NCI-H2081 treated with DMSO at 0.1 percent for 48 hours (cell line): ENCODE data around the gene NAV3.

Experiments
- DNase-seq: peaks from one replicate; lab custom pipeline; 2025; lab: John Stamatoyannopoulos, UW

Gene NAV3

DNA sequence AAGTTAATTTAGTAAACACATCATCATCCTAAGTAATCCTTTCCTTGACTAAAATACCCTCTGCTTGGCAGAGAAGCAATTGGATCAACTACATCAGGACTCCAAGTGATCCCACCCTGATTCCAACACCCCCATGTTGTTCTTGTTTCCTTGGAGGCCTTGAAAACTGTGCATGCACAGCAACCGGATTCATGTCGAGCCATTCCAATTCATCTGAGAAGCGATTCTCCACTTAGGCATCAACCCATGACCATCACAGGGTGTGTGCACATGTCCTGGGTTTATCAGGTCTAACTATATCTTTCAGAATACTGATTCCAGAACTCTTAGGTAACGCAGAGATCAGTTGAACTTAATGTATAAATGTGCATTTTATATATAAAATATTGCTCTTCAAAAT lies 163.0 kb downstream of the NAV3 start:
- DNase-seq = no peak

DNA sequence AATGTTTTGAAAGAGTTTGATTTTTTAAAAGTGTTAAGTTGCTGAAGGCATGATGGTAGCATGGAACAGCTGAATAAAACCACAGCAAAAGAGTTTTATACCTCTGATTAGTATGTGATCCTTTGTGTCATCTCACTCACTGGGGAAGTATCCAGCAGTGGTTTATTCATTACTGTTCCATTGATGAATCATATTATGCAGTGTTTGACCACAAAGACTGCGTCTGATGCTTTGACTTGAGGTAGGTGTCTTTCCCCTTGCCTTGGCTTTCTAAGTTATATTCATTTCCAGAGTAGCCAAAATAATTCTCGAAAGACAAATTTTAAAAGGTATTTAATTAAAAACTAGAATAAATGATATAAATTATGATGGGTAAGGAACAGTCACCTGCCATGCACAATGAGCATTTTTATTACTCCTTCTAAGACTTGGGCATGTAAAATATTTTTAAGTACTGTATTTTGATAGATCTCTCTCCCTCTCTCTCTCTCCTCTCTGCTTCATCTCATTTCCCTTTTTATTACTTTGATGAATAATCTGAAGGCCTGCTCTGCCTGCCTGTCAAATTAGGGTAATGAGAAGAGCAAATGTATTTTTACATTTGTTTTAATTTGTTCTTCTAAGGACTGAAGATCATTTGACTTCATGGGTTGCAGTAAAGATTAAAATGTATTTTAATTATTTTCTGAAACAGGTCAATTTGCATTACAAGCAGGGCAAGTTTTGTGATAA lies 164.9 kb downstream of the NAV3 start:
- DNase-seq = no peak

DNA sequence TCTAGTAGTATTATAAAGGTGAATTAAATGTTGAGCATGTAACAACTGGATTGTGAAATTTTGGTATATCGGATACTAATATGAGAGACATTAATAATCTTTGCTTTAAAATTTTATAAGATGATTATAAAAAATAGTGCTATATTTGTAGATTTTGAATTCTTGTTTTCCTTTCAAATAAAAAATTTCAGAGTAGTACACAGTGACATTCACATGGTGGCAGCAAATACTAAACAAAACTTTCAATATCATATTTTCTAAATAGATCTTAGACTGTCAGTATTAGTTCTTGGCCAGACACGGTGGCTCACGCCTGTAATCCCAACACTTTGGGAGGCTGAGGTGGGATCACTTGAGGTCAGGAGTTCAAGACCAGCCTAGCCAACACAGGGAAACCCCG lies 166.0 kb downstream of the NAV3 start:
- no peak for DNase-seq

DNA sequence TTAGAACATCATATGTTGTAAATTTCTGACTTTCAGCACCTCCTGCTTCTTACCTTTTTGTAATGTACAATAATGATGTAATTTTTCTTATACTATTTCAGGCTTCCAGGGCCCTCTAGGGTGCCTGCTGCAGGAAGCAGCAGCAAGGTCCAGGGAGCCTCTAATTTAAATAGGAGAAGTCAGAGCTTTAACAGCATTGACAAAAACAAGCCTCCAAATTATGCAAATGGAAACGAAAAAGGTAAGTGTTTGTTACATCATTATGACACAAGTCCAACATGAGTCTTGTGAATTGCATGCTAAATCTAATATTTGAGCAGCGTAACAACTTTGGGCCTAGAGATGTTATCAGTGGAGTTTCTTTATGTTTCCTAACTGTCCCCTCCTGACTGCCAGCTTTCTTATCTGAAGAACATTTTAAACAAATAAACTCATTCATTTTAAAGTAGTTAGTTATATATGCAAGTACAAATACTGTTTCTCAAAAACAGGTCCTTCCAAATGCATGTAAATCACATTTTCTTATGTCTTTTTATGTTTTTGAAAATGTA lies 167.6 kb downstream of the NAV3 start:
- DNase-seq = no peak

GRCh38 chr12:77999074-77999715 lies 168.5 kb downstream of the NAV3 start:
- no peak for DNase-seq

GRCh38 chr12:78002878-78003277 lies 172.2 kb downstream of the NAV3 start:
- DNase-seq = no peak

- DNase-seq = no peak
Measured at GRCh38 chr12:78004249-78005093, 173.8 kb downstream of the NAV3 start.

DNA sequence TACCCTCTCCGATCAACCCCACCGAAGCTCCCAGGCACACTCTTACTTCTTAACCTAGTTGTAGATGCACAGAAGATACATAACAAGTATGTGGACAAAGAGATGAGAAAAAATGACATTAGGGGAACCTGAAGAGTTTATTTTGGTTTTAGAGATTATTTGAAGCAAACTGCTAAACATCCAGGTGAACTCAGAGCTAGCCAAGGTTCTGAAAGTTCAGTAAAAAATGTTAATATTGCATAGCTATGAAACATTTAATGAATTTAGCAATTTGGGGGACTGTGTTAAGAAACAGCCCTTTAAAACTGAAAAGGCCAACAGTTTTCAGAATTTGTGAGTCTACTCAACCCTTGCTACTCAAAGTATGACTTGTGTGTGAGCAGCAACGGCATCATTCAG lies 174.4 kb downstream of the NAV3 start:
- no peak for DNase-seq

DNA sequence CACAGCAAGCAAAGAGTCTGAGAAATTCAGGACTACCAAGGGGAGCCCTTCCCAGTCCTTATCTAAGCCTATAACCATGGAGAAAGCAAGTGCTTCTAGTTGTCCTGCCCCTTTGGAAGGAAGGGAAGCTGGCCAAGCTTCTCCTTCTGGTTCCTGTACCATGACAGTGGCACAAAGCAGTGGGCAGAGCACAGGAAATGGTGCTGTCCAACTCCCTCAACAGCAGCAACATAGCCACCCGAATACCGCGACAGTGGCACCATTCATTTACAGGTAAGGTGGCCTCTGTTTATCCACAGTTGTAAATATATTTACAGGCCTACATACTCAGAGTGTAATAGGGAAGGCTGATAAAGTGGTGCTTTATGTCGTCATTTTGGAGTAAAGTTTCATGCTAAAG lies 176.5 kb downstream of the NAV3 start:
- DNase-seq = no peak

DNA sequence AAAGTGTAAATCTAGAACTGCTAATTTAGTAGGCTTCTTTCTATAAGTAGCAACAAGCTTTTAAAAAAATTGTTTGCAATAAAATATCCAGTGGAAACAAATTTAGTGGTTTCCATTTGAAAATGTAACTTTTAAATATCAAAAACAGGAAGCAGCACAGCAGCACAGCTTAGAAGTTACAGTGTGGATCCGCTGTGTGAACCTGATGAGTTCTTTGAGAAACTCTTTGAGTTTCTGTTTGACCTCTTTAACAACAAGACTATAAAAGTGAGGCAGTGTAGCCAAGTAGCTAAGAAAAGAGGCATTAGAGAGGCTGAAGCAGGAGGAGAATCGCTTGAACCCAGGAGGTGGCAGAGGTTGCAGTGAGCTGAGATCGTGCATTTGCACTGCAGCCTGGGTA lies 178.3 kb downstream of the NAV3 start:
- no peak for DNase-seq

DNA sequence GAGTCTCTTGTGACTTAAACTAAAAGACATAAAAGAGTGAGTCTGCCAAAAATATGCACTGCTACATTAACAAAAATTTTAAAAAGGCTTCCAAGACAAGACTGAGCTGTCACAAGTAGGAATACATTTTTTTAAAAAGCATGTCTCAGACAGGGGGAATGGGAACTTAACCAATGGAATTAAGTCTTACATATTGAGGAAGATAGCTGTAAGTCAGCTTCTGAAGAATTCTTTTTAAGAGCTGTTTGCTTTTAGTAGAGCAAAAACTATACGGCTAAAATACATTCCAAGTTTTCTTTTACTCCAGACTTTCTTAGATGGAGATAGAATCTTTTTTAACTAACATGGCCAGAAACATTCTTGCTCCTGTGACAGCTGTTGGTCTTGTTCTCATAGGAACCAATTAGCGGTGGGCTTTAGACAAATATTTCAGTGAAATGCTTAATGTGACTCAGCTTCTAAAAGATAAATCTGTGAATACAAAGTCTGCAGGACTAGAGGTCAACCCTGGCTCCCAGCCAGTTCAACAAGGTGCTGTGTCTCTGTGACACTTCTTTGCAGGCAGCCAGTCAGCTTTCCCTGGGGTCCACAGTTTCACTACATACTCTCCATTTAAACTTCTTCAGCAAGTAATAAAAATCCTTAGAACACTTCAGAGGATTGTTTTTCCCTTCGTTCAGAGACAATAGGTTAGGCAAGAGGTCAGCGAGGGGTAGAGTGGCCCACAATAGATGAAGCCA lies 187.6 kb downstream of the NAV3 start:
- DNase-seq = no peak

DNA sequence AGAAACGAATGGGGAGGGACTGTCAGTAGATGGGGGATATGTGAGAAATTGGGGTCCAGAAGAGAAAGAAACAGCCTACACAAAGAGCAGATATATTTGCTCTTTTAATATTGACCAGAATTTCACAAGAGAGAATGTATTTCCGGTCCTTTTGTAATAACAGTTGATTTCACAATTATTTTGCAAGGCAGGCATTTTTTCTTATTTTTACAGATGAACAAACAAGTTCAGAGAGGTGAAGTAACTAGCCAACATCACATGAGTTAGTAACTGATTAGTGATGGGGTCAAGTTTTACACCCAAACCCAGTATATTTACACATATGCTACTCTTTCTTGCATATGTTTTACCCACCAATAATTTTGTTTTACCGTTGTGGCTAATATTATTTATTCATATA lies 188.2 kb downstream of the NAV3 start:
- DNase-seq = no peak

- DNase-seq = no peak
Measured at GRCh38 chr12:78028426-78028825, 197.7 kb downstream of the NAV3 start.

GRCh38 chr12:78034025-78034424 lies 203.3 kb downstream of the NAV3 start:
- no peak for DNase-seq

DNA sequence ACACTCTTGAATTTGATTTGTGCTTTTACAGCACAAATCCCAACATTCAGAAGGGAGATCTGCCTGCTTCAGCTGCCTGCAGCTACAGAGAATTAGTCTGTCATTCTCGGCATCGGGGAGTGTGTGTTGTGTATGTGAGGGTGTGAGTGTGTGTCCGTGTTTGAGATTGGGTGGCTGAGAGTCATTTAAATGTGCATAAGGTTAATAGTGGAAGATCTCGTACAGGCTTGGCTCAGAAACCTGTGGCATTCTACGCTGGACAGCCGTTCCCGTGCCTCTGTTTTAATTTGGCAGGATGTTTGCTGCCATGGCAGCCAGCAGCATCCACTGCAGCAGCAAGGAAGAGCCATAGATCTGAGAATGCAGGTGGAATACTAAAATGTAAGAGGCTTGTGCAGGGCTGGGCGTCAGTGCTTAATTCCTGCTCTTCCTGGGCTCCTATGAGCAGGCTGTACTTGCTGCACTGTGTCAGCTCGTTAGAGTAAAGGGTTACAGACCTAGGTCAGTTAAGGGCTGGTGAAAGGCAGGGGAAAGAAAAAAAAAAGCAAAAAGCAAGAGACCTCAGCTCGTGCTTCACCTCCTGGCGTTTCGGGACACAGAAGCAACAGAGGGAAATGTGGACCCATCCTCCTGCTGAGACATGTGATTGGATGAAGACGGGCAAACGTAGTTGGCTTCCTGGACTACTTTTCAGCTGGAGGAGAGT lies 205.4 kb downstream of the NAV3 start:
- no peak for DNase-seq

DNA sequence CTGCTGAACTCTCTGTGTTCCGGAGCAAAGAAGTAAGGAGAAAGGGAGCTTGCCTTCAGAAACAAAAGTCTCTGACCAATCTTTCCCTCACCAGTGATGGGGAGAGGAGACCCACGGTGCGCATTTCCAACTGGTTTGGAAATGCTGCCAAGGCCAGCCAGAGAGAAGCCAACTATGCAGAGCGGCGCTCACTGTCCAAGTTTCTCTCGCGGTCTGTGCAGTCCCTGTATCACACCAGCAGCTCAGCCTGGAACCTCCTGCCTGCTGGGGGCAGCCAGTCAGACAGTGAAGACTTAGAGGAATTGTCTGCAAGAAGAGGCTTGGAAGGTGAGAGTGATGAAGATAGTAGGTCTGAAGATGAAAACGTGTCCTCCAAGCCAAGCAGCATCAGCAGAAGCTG lies 206.2 kb downstream of the NAV3 start:
- DNase-seq = no peak

DNA sequence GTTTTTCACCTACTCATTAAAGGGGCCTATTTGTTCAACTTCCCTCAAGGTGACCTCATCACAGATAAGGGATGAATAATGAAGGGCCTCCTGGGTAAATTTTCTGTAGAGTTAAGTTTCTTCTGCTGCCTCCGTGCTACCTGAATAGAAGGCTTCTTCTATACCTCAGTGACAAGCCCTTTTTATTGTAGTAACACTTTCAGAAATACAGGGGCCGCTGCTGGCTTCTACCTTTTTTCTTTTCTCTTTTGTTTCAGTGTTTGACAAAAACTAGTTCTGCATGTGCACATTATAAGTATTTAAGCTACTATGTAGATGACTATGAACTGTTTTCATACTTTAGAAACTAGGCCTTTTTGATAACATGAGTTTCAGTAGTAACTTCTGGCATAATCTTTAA lies 207.0 kb downstream of the NAV3 start:
- no peak for DNase-seq

DNA sequence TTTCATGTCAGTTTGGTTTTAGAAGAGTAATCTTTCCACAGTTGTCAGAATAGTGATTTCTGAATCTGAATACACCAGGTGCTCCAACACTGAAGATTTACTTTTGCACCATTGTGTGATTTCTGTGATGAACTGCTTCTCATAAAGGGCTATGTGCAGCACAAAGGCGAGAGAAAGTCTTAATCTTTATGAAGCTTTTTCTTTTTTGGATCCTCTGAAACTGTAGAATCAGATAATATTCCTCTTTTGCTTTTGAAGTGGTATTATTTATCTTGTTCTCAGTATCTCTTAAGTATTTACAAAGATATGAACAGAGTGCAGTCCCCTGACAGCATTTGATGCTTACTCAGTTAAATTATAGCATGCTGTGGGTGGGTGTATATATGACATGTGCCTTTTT lies 207.8 kb downstream of the NAV3 start:
- no peak for DNase-seq

GRCh38 chr12:78038986-78039385 lies 208.3 kb downstream of the NAV3 start:
- DNase-seq = no peak

DNA sequence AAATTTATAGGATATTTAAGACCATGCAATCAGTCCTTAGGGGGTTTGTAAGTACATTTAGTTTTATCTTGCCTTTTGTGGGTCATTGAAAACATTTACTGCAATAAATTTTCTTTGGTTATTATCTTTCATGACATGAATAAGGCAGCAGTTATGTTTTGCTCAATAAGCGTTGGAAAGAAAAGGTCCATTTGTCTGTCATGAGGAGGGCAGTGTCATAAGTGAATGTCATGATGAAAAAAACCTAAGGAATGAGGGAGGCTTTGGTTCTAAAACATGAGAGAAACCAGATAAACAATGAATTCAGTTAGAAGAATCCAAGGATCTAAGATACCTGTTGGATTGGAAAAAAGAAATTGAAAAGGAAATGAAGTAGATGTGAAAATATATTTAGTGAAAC lies 209.4 kb downstream of the NAV3 start:
- DNase-seq = no peak

DNA sequence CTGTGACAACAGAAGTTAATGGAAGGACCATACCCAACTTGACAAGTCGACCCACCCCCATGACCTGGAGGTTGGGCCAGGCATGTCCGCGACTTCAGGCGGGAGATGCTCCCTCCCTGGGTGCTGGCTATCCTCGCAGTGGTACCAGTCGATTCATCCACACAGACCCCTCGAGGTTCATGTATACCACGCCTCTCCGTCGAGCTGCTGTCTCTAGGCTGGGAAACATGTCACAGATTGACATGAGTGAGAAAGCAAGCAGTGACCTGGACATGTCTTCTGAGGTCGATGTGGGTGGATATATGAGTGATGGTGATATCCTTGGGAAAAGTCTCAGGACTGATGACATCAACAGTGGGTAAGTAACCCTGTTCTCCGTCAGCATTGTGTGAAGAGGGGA lies 220.1 kb downstream of the NAV3 start:
- DNase-seq = no peak
